ENCODE results near the gene KLHL29.

GRCh38 chr2:23689891-23690290 is 304.9 kb downstream of the KLHL29 start:
- TF ChIP-seq, protein P1, sequence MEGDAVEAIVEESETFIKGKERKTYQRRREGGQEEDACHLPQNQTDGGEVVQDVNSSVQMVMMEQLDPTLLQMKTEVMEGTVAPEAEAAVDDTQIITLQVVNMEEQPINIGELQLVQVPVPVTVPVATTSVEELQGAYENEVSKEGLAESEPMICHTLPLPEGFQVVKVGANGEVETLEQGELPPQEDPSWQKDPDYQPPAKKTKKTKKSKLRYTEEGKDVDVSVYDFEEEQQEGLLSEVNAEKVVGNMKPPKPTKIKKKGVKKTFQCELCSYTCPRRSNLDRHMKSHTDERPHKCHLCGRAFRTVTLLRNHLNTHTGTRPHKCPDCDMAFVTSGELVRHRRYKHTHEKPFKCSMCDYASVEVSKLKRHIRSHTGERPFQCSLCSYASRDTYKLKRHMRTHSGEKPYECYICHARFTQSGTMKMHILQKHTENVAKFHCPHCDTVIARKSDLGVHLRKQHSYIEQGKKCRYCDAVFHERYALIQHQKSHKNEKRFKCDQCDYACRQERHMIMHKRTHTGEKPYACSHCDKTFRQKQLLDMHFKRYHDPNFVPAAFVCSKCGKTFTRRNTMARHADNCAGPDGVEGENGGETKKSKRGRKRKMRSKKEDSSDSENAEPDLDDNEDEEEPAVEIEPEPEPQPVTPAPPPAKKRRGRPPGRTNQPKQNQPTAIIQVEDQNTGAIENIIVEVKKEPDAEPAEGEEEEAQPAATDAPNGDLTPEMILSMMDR (IDR thresholded peaks at IDR 0.05; ENCODE audit: poor library complexity) = no peak
- no peak for TF ChIP-seq EZH2phosphoT487 (IDR thresholded peaks at IDR 0.05; ENCODE audit: low read depth, severe bottlenecking, unreplicated experiment)
- no peak for TF ChIP-seq EZH2 (IDR thresholded peaks at IDR 0.05; ENCODE audit: borderline replicate concordance)

Measured in hepatocyte (in vitro differentiated cells).